Liver (tissue), 9 donors: ENCODE data around the gene CACNA1S. TPM values are rescaled to one million over a fixed set of nuclear protein-coding genes. Genes with fewer than 3 reads are reported as not detected.

ENCODE experiments used
- DNase-seq: peaks from one replicate; pipeline ENCODE4 v3.0.0-alpha.2; 2017; ENCODE audit warnings: low spot score
- H3K27ac ChIP-seq, 2 donors: one replicate each; pipeline ENCODE4 v1.7.0; 2013; ENCODE audit warnings: inconsistent platforms in 2 of 2, low read length in 2 of 2, control low read depth in 1 of 2, low read depth in 1 of 2, mild to moderate bottlenecking in 1 of 2
- H3K27me3 ChIP-seq, 4 donors: one replicate each; pipeline versions ENCODE4 v1.6.1 to v1.7.0; 2013; ENCODE audit warnings: low read length in 3 of 4, inconsistent platforms in 1 of 4, mild to moderate bottlenecking in 1 of 4, moderate library complexity in 1 of 4; ENCODE audit not compliant: control insufficient read depth in 4 of 4, insufficient read depth in 4 of 4
- H3K36me3 ChIP-seq, 4 donors: one replicate each; pipeline versions ENCODE4 v1.6.1 to v1.7.0; 2013; ENCODE audit warnings: low read length in 3 of 4, mild to moderate bottlenecking in 3 of 4, low read depth in 1 of 4, moderate library complexity in 1 of 4; ENCODE audit not compliant: control insufficient read depth in 4 of 4, insufficient read depth in 3 of 4
- H3K4me1 ChIP-seq, 4 donors: one replicate each; pipeline versions ENCODE4 v1.6.1 to v1.7.0; 2013; ENCODE audit warnings: low read length in 3 of 4, mild to moderate bottlenecking in 3 of 4, moderate library complexity in 1 of 4; ENCODE audit not compliant: control insufficient read depth in 4 of 4, insufficient read depth in 4 of 4
- H3K4me3 ChIP-seq, 3 donors: one replicate each; pipeline versions ENCODE4 v1.6.1 to v1.7.0; 2013; ENCODE audit warnings: low read length in 3 of 3, control low read depth in 1 of 3, low read depth in 1 of 3, mild to moderate bottlenecking in 1 of 3
- H3K9ac ChIP-seq, 2 donors: one replicate each; pipeline ENCODE4 v1.7.0; 2013; ENCODE audit warnings: low read length in 2 of 2, mild to moderate bottlenecking in 2 of 2, moderate library complexity in 2 of 2, control low read depth in 1 of 2, low read depth in 1 of 2
- H3K9me3 ChIP-seq, 4 donors: one replicate each; pipeline versions ENCODE4 v1.6.1 to v1.7.0; 2013; ENCODE audit warnings: low read length in 3 of 4; ENCODE audit not compliant: control insufficient read depth in 4 of 4
- EGR1 ChIP-seq, 2 donors: IDR thresholded peaks; 2 replicates each; pipeline ENCODE4 v1.6.1; 2016 to 2018; ENCODE audit warnings: antibody characterized with exemption in 2 of 2, low read depth in 2 of 2
- FOXA1 ChIP-seq: IDR thresholded peaks from 2 replicates; pipeline ENCODE4 v1.6.1; 2016; ENCODE audit warnings: antibody characterized with exemption
- FOXA2 ChIP-seq: IDR thresholded peaks from 2 replicates; pipeline ENCODE4 v1.6.1; 2016; ENCODE audit warnings: antibody characterized with exemption
- GABPA ChIP-seq, 2 donors: IDR thresholded peaks in 1 of 2; conservative IDR thresholded peaks in 1 of 2; 2 replicates each; pipeline ENCODE4 v1.6.1; 2016; ENCODE audit warnings: antibody characterized with exemption in 2 of 2, mild to moderate bottlenecking in 1 of 2, moderate library complexity in 1 of 2
- HNF4A ChIP-seq, 2 donors: conservative IDR thresholded peaks; 2 replicates each; pipeline ENCODE4 v1.6.1; 2016; ENCODE audit warnings: antibody characterized with exemption in 2 of 2, mild to moderate bottlenecking in 2 of 2
- JUND ChIP-seq, 2 donors: IDR thresholded peaks; 2 replicates each; pipeline ENCODE4 v1.6.1; 2016; ENCODE audit warnings: antibody characterized with exemption in 2 of 2
- MAX ChIP-seq: IDR thresholded peaks from 2 replicates; pipeline ENCODE4 v1.6.1; 2016; ENCODE audit warnings: antibody characterized with exemption
- NR2F2 ChIP-seq: IDR thresholded peaks from 2 replicates; pipeline ENCODE4 v1.6.1; 2016; ENCODE audit warnings: antibody characterized with exemption
- RAD21 ChIP-seq, 2 donors: IDR thresholded peaks; 2 replicates each; pipeline ENCODE4 v1.6.1; 2016; ENCODE audit warnings: antibody characterized with exemption in 2 of 2, mild to moderate bottlenecking in 2 of 2
- REST ChIP-seq: IDR thresholded peaks from 2 replicates; pipeline ENCODE4 v1.6.1; 2016; ENCODE audit warnings: antibody characterized with exemption, mild to moderate bottlenecking
- RXRA ChIP-seq, 2 donors: IDR thresholded peaks; 2 replicates each; pipeline ENCODE4 v1.6.1; 2017 to 2018; ENCODE audit warnings: antibody characterized with exemption in 2 of 2, mild to moderate bottlenecking in 1 of 2
- SP1 ChIP-seq: IDR thresholded peaks from 2 replicates; pipeline ENCODE4 v1.6.1; 2018; ENCODE audit warnings: antibody characterized with exemption, mild to moderate bottlenecking
- YY1 ChIP-seq: IDR thresholded peaks from 2 replicates; pipeline ENCODE4 v1.6.1; 2016; ENCODE audit warnings: antibody characterized with exemption, mild to moderate bottlenecking
- ZBTB33 ChIP-seq: IDR thresholded peaks from 2 replicates; pipeline ENCODE4 v1.6.1; 2016; ENCODE audit warnings: antibody characterized with exemption
- WGBS: extraction: QIAGEN DNeasy Blood & Tissue Kit; methylation state at CpG from one replicate; pipeline ENCODE4 v1.1.7; 2013; 5-methylcytosine and 5-hydroxymethylcytosine counted together
- polyA plus RNA-seq, 2 donors: library from polyadenylated mRNA; stranded (reverse) in 1 of 2; unstranded in 1 of 2; fragments of 200-250 nt in 1 of 2; fragments of >200 nt in 1 of 2; fragmentation: Nextera tagmentation in 1 of 2; extraction: Ambion mirVana in 1 of 2; gene quantifications; one replicate each; pipeline versions ENCODE4 v1.2.1 to v1.2.3, GENCODE V29; 2013 to 2015
- total RNA-seq, 2 donors: library from RNA; depleted of rRNA; stranded (reverse); fragments of >200 nt; gene quantifications; one replicate each; pipeline ENCODE4 v1.2.3, GENCODE V29; 2014
- TF ChIP-seq, protein P1 (sequence below): IDR thresholded peaks from 2 replicates; pipeline ENCODE4 v1.6.1; 2016; ENCODE audit warnings: antibody characterized with exemption
- donor health status: healthy.
- donor health status: healthy.
- donor health status: healthy.
- donor health status: healthy.
- donor health status: healthy.

CACNA1S gene
- total and polyA plus RNA-seq, 4 donors, result under 0.01 to 0.33 TPM; not detected in 2

GRCh38 chr1:201016943-201017827 is 95.0 kb downstream of the CACNA1S start:
- Histone ChIP-seq H3K27ac (no peak overlapping the region), H3K9me3 (no peaks in the 10 kb centered on the region), H3K27me3 (no peaks in the 10 kb centered on the region), H3K4me1 (peaks cover 0 to 7% (median 6%) of the 10 kb centered on the region in 4 donors), H3K4me3 (no peak overlapping the region), H3K9ac (no peak overlapping the region), H3K36me3 (no peaks in the 10 kb centered on the region)
- no peak for DNase-seq
- no peak for TF ChIP-seq MAX
- TF ChIP-seq RAD21 (IDR thresholded peaks at IDR 0.05), result no peak
- no peak for TF ChIP-seq FOXA2
- no peak for TF ChIP-seq NR2F2
- TF ChIP-seq FOXA1, result no peak
- WGBS, result 88% methylated on average over 9 of the region's 9 CpGs

DNA sequence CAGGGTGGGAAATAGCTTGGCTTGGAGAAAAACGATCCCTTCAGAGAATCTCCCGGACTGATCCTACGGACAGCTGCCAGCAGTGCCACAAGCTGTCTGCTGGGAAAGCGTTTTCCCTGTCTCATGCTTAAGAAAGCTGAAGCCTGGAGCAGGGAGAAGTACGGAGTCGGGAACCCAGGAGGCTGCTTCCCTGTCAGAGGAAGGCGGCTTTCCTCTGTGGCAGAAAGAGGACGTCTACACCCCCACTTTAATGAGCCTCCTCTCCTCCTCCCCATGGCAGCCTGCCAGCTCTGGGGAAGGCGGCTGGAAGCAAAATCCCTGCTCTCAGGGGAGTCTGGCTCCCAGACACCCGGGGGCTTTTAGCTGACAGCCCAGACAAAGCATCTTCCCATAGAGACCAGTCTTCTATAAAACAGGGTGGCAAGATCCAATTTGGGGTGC is 96.0 kb downstream of the CACNA1S start:
- no peaks in the 10 kb centered on the region for H3K9me3 ChIP-seq
- 47% methylated on average over 10 of the region's 10 CpGs for WGBS
- H3K4me3 ChIP-seq, result no peak overlapping the region
- H3K9ac ChIP-seq, result no peak overlapping the region
- H3K27ac ChIP-seq, result peak overlapping the region in 1 of 2 donors; percentile 7
- no peaks in the 10 kb centered on the region for H3K27me3 ChIP-seq
- TF ChIP-seq SP1 (no peak), GABPA (IDR thresholded peaks at IDR 0.05 in 1 of 2, conservative IDR thresholded peaks at IDR 0.05 in 1 of 2) (no peak), NR2F2 (no peak), EGR1 (IDR thresholded peaks at IDR 0.05; ENCODE audit: low read depth in 2 of 2) (no peak), JUND (IDR thresholded peaks at IDR 0.05) (no peak), MAX (no peak), YY1 (no peak), FOXA2 (no peak), RXRA (IDR thresholded peaks at IDR 0.05) (no peak), FOXA1 (no peak), REST (no peak)
- DNase-seq, result no peak
- H3K36me3 ChIP-seq, result no peaks in the 10 kb centered on the region
- peaks cover 0 to 7% (median 6%) of the 10 kb centered on the region in 4 donors for H3K4me1 ChIP-seq

DNA sequence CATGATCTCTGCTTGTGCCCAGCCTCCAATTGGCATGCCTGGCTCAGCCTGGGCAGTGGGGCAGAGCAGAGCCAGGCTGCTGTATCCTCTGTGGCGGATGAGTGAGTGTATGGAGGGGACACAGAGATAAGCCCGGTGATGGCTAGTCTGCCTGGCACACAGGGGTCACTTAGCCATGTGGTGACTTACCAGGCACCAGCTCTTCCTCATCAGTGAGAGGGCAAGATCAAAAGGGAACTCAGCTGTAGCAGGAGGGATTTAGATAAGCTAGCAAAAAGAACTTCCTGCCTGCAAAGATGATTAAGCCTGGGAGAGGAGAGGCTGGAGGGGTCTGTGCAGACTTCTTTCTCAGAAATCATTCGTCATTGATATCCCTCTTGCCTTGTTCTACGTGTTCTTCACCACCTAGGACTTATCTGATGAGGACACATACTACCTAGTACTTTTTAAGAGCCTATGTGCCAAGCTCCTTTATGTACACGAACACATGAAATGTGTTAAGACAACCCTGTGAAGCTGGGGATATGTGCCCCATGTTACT is 96.6 kb downstream of the CACNA1S start:
- H3K27ac ChIP-seq, result peak overlapping the region in 1 of 2 donors; percentile 7
- H3K36me3 ChIP-seq, result no peaks in the 10 kb centered on the region
- H3K4me1 ChIP-seq, result peaks cover 0 to 7% (median 6%) of the 10 kb centered on the region in 4 donors
- H3K9me3 ChIP-seq, result no peaks in the 10 kb centered on the region
- no peaks in the 10 kb centered on the region for H3K27me3 ChIP-seq
- no peak overlapping the region for H3K9ac ChIP-seq
- no peak overlapping the region for H3K4me3 ChIP-seq
- DNase-seq, result no peak
- 60% methylated on average over 5 of the region's 5 CpGs for WGBS
- TF ChIP-seq HNF4A (conservative IDR thresholded peaks at IDR 0.05) (no peak), ZBTB33 (no peak), RAD21 (IDR thresholded peaks at IDR 0.05) (no peak), JUND (IDR thresholded peaks at IDR 0.05) (no peak), GABPA (IDR thresholded peaks at IDR 0.05 in 1 of 2, conservative IDR thresholded peaks at IDR 0.05 in 1 of 2) (no peak), MAX (no peak), REST (no peak)
- TF ChIP-seq, protein P1, sequence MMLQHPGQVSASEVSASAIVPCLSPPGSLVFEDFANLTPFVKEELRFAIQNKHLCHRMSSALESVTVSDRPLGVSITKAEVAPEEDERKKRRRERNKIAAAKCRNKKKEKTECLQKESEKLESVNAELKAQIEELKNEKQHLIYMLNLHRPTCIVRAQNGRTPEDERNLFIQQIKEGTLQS, result no peak
